Neural cell (in vitro differentiated cells): ENCODE data around the gene GPR25. TPM values are rescaled to one million over a fixed set of nuclear protein-coding genes. Genes with fewer than 3 reads are reported as not detected.

Source experiments
- H2AFZ ChIP-seq: fragments of 200-600, 300-800 bp; sonication (generic), shearing (Covaris generic); 2 replicates; pipeline ENCODE4 v1.6.0; 2014; ENCODE audit warnings: low read depth, mild to moderate bottlenecking, antibody characterized with exemption, low read length, moderate library complexity
- H3F3A ChIP-seq: fragments of 200-600 bp; shearing (Covaris generic); 2 replicates; pipeline ENCODE4 v1.6.1; 2016; ENCODE audit warnings: mild to moderate bottlenecking, moderate library complexity, mixed read lengths, antibody characterized with exemption, low read length; ENCODE audit not compliant: insufficient read depth, poor library complexity, severe bottlenecking
- H3K27ac ChIP-seq: fragments of 200-600, 300-800 bp; sonication (generic), shearing (Covaris generic); 2 replicates; pipeline ENCODE4 v1.5.1; 2014; ENCODE audit warnings: mild to moderate bottlenecking, low read length, moderate library complexity
- H3K27me3 ChIP-seq: fragments of 300-800, 200-600 bp; sonication (generic), shearing (Covaris generic); 2 replicates; pipeline ENCODE4 v1.6.0; 2014; ENCODE audit warnings: mild to moderate bottlenecking, low read depth, low read length, moderate library complexity; ENCODE audit not compliant: insufficient read depth
- H3K36me3 ChIP-seq: fragments of 300-800, 200-600 bp; sonication (generic), shearing (Covaris generic); 2 replicates; pipeline ENCODE4 v1.5.1; 2014; ENCODE audit warnings: mild to moderate bottlenecking, antibody characterized with exemption, low read length, moderate library complexity; ENCODE audit not compliant: insufficient read depth
- H3K4me2 ChIP-seq: fragments of 300-800, 200-600 bp; sonication (generic), shearing (Covaris generic); 2 replicates; pipeline ENCODE4 v1.6.0; 2014; ENCODE audit warnings: mild to moderate bottlenecking, low read length
- H3K4me3 ChIP-seq: fragments of 300-800, 200-600 bp; sonication (generic), shearing (Covaris generic); 2 replicates; pipeline ENCODE4 v1.5.1; 2014; ENCODE audit warnings: mild to moderate bottlenecking, low read length, moderate library complexity
- H3K79me2 ChIP-seq: fragments of 200-600 bp; shearing (Covaris generic); replicated peaks from 2 replicates; pipeline ENCODE4 v1.6.0; 2014; ENCODE audit warnings: mild to moderate bottlenecking, low read length, moderate library complexity; ENCODE audit not compliant: insufficient read depth
- H3K9ac ChIP-seq: fragments of 300-800, 200-600 bp; sonication (generic), shearing (Covaris generic); 2 replicates; pipeline ENCODE4 v1.6.1; 2016; ENCODE audit warnings: mild to moderate bottlenecking, low read length, mixed read lengths
- H3K9me2 ChIP-seq: fragments of 200-600 bp; shearing (Covaris generic); 2 replicates; pipeline ENCODE4 v1.6.1; 2016; ENCODE audit warnings: mild to moderate bottlenecking, low read length, mixed read lengths; ENCODE audit not compliant: insufficient read depth
- H3K9me3 ChIP-seq: fragments of 200-600, 300-800 bp; sonication (generic), shearing (Covaris generic); 2 replicates; pipeline ENCODE4 v1.6.1; 2016; ENCODE audit warnings: mild to moderate bottlenecking, mixed run types, low read length, moderate library complexity, mixed read lengths
- H4K20me1 ChIP-seq: fragments of 200-600 bp; shearing (Covaris generic); 2 replicates; pipeline ENCODE4 v1.6.1; 2016; ENCODE audit warnings: mild to moderate bottlenecking, mixed run types; ENCODE audit not compliant: insufficient read depth
- CTCF ChIP-seq: fragments of 450-650 bp; IDR thresholded peaks from 2 replicates; pipeline ENCODE4 v1.5.1; 2014; ENCODE audit warnings: antibody characterized with exemption, mild to moderate bottlenecking, moderate library complexity; ENCODE audit not compliant: poor library complexity, severe bottlenecking
- EP300 ChIP-seq: fragments of 450-650 bp; conservative IDR thresholded peaks from 2 replicates; pipeline ENCODE4 v1.6.1; 2014; ENCODE audit warnings: antibody characterized with exemption, mild to moderate bottlenecking, moderate library complexity; ENCODE audit not compliant: poor library complexity, severe bottlenecking
- EZH2 ChIP-seq: fragments of 200-600, 300-800 bp; shearing (Covaris generic), sonication (generic); IDR thresholded peaks from 2 replicates; pipeline ENCODE4 v1.6.1; 2014; ENCODE audit warnings: antibody characterized with exemption, low read length, borderline replicate concordance, mild to moderate bottlenecking; ENCODE audit not compliant: insufficient read depth, poor library complexity, severe bottlenecking
- MXI1 ChIP-seq: fragments of 450-650 bp; conservative IDR thresholded peaks from 2 replicates; pipeline ENCODE4 v1.6.1; 2014; ENCODE audit warnings: antibody characterized with exemption, mild to moderate bottlenecking; ENCODE audit not compliant: poor library complexity, severe bottlenecking
- POLR2AphosphoS5 ChIP-seq: IDR thresholded peaks from 2 replicates; pipeline ENCODE4 v1.6.1; 2012
- RAD21 ChIP-seq: fragments of 450-650 bp; conservative IDR thresholded peaks from 2 replicates; pipeline ENCODE4 v1.6.1; 2014; ENCODE audit warnings: antibody characterized with exemption, mild to moderate bottlenecking, moderate library complexity
- REST ChIP-seq: IDR thresholded peaks from 2 replicates; pipeline ENCODE4 v1.6.1; 2012; ENCODE audit warnings: borderline replicate concordance
- SMC3 ChIP-seq: fragments of 450-650 bp; conservative IDR thresholded peaks from 2 replicates; pipeline ENCODE4 v1.6.1; 2014; ENCODE audit warnings: antibody characterized with exemption, mild to moderate bottlenecking, moderate library complexity; ENCODE audit not compliant: poor library complexity
- TAF1 ChIP-seq: IDR thresholded peaks from 2 replicates; pipeline ENCODE4 v1.6.1; 2012; ENCODE audit warnings: low read depth
- polyA plus RNA-seq: library from polyadenylated mRNA; depleted of rRNA; stranded (reverse); fragments of >200 nt; gene quantifications from 2 replicates; pipeline ENCODE4 v1.2.3, GENCODE V29; 2014

GPR25 gene
- polyA plus RNA-seq, 1 donor from 2014 or later = not detected

- Histone ChIP-seq H2AFZ (no peak overlapping the region), H4K20me1 (no peaks in the 10 kb centered on the region), H3F3A (no peaks in the 10 kb centered on the region), H3K4me3 (no peak overlapping the region), H3K27ac (no peak overlapping the region), H3K27me3 (no peaks in the 10 kb centered on the region), H3K9me3 (no peaks in the 10 kb centered on the region), H3K9me2 (no peaks in the 10 kb centered on the region), H3K4me2 (no peak overlapping the region), H3K36me3 (no peaks in the 10 kb centered on the region), H3K79me2 (no peaks in the 10 kb centered on the region), H3K9ac (no peak overlapping the region)
- TF ChIP-seq EP300 (no peak), RAD21 (no peak), CTCF (no peak), MXI1 (no peak), TAF1 (no peak), SMC3 (no peak), REST (no peak), EZH2 (no peak), POLR2AphosphoS5 (no peak)
These were observed 50.8 kb downstream of the GPR25 start for GRCh38 chr1:200923601-200924000.

Other genes with a start within 250 kb of the GPR25 start
- 21.0 and 24.5 TPM in 2 replicates for gene DDX59, start 203.1 kb upstream of the GPR25 start, polyA plus RNA-seq
- 49.2 and 52.7 TPM in 2 replicates for gene CAMSAP2, start 134.1 kb upstream of the GPR25 start, polyA plus RNA-seq
- gene INAVA, start 21.9 kb downstream of the GPR25 start, polyA plus RNA-seq = 1.3 and 3.1 TPM in 2 replicates
- 53.7 and 73.7 TPM in 2 replicates for gene KIF21B, start 150.7 kb downstream of the GPR25 start, polyA plus RNA-seq
- gene CACNA1S, start 239.4 kb downstream of the GPR25 start, polyA plus RNA-seq = 0.05 and 0.14 TPM in 2 replicates